Activated naive CD8-positive, alpha-beta T cell treated with anti-CD3 and anti-CD28 coated beads for 36 hours (primary cell): ENCODE measurements around the gene ZNF221. TPM values are rescaled to one million over a fixed set of nuclear protein-coding genes. Genes with fewer than 3 reads are reported as not detected.

ENCODE experiments used
- DNase-seq: peaks from one replicate; pipeline ENCODE4 v3.0.0; 2021
- H3K27ac Mint-ChIP-seq: one replicate; pipeline ENCODE4 v1.8.0; 2022; ENCODE audit warnings: mild to moderate bottlenecking, moderate library complexity, mixed read lengths
- H3K27me3 Mint-ChIP-seq: one replicate; pipeline ENCODE4 v1.8.0; 2022; ENCODE audit warnings: mild to moderate bottlenecking, mixed read lengths
- H3K36me3 Mint-ChIP-seq: one replicate; pipeline ENCODE4 v1.8.0; 2021; ENCODE audit warnings: mild to moderate bottlenecking, mixed read lengths
- H3K4me1 Mint-ChIP-seq: one replicate; pipeline ENCODE4 v1.8.0; 2021; ENCODE audit warnings: mixed read lengths
- H3K4me3 Mint-ChIP-seq: one replicate; pipeline ENCODE4 v1.8.0; 2022; ENCODE audit warnings: mild to moderate bottlenecking, moderate library complexity, mixed read lengths
- H3K9me3 Mint-ChIP-seq: one replicate; pipeline ENCODE4 v1.8.0; 2022; ENCODE audit warnings: mixed read lengths
- total RNA-seq, 2 experiments: library from RNA; stranded (reverse); gene quantifications; one replicate each; pipeline ENCODE4 v1.2.3, GENCODE V29; 2021

The ZNF221 gene
- 1 to 10 TPM; 1.2 to 1.6 TPM for total RNA-seq

GRCh38 chr19:43950834-43951645 is at the start of gene ZNF221:
TSS of gene ZNF221 (plus strand) at chr19:43951228. CDS start at chr19:43962727, 11,499 bp downstream.
- peak within 1 kb of the TSS; percentile 97 for H3K4me3 Mint-ChIP-seq
- H3K27me3 Mint-ChIP-seq: peaks cover 4% of the 10 kb centered on the region
- peaks cover 9% of the 10 kb centered on the region for H3K4me1 Mint-ChIP-seq
- peaks cover 39% of the 10 kb centered on the region for H3K9me3 Mint-ChIP-seq
- H3K27ac Mint-ChIP-seq: peak within 1 kb of the TSS; percentile 85
- H3K36me3 Mint-ChIP-seq: peaks cover 30% of the 10 kb centered on the region
- DNase-seq: peak; percentile 78

DNA sequence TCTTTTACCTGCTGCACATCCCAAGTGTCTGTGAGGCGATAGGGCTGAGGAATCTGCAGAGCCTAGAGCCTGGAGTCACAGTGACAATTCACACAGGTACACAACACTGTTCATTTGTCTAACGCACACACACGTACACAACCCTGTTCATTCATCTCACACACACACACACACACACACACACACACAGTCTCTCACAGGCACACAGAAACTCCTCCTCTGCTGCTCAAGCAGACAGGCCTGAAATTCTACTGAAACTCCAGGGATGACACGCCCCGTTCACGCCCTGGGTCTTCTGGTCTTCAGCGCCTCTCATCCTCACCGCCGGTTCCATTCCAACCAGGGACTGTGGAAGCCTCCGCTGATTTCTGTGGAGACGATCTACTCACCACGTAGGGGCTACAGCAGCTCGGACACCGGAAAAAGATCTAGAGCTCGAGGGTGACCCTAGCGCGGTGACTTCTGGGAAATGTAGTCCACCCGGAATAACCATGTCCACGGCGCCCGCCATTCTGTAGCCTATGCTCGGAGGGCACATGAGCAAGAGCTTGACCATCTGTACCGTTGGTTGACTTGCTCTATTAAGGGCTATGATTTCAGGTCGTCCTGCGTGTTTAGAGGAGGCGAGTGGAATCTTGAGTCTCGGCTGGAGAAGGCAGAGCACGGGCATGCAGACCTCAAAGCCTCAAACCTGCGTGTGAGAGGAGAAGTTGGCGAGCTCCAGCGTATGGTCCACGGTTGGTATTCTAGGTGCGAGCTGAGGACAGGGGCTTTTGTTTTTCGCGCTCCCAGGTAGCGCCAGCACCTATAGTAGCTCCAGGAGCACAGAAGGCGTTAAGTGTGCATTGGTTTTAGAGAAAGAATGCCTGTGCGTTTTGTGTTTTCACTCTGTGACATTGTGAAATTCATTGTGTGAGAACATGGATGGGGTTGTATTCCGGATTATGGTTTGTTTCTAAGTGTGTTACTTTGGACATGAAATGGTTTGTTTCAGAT is 49.3 kb upstream of the ZNF221 start:
- peaks cover 11% of the 10 kb centered on the region for H3K4me1 Mint-ChIP-seq
- peak overlapping the region; percentile 81 for H3K27ac Mint-ChIP-seq
- peaks cover 70% of the 10 kb centered on the region for H3K9me3 Mint-ChIP-seq
- H3K36me3 Mint-ChIP-seq: peaks cover 76% of the 10 kb centered on the region
- no peaks in the 10 kb centered on the region for H3K27me3 Mint-ChIP-seq
- peak; percentile 65 for DNase-seq
- peak overlapping the region; percentile 89 for H3K4me3 Mint-ChIP-seq

- H3K27me3 Mint-ChIP-seq: no peaks in the 10 kb centered on the region
- H3K27ac Mint-ChIP-seq: peak overlapping the region; percentile 81
- peak overlapping the region; percentile 89 for H3K4me3 Mint-ChIP-seq
- H3K9me3 Mint-ChIP-seq: peaks cover 73% of the 10 kb centered on the region
- no peak for DNase-seq
- peaks cover 11% of the 10 kb centered on the region for H3K4me1 Mint-ChIP-seq
- H3K36me3 Mint-ChIP-seq: peaks cover 74% of the 10 kb centered on the region
Measured at GRCh38 chr19:43902399-43902798, 48.6 kb upstream of the ZNF221 start.

GRCh38 chr19:43905897-43906296 is 45.1 kb upstream of the ZNF221 start:
- no peak overlapping the region for H3K4me3 Mint-ChIP-seq

GRCh38 chr19:43906774-43907173 is 44.3 kb upstream of the ZNF221 start:
- H3K36me3 Mint-ChIP-seq: peaks cover 59% of the 10 kb centered on the region
- H3K27ac Mint-ChIP-seq: no peak overlapping the region
- H3K4me1 Mint-ChIP-seq: peaks cover 7% of the 10 kb centered on the region
- DNase-seq: no peak
- no peak overlapping the region for H3K4me3 Mint-ChIP-seq
- H3K27me3 Mint-ChIP-seq: no peaks in the 10 kb centered on the region
- H3K9me3 Mint-ChIP-seq: peaks cover 71% of the 10 kb centered on the region

More at GRCh38 chr19:43905897-43906296, 45.1 kb upstream of the ZNF221 start:
- DNase-seq: no peak
- Mint-ChIP-seq H3K9me3 (peaks cover 72% of the 10 kb centered on the region), H3K4me1 (peaks cover 11% of the 10 kb centered on the region), H3K27ac (no peak overlapping the region), H3K36me3 (peaks cover 61% of the 10 kb centered on the region), H3K27me3 (no peaks in the 10 kb centered on the region)

GRCh38 chr19:43908659-43909058 is 42.4 kb upstream of the ZNF221 start:
- no peak for DNase-seq
- peaks cover 72% of the 10 kb centered on the region for H3K9me3 Mint-ChIP-seq
- H3K27me3 Mint-ChIP-seq: no peaks in the 10 kb centered on the region
- H3K27ac Mint-ChIP-seq: no peak overlapping the region
- H3K36me3 Mint-ChIP-seq: peaks cover 62% of the 10 kb centered on the region
- no peak overlapping the region for H3K4me3 Mint-ChIP-seq
- H3K4me1 Mint-ChIP-seq: no peaks in the 10 kb centered on the region

- no peak overlapping the region for H3K4me3 Mint-ChIP-seq
- no peaks in the 10 kb centered on the region for H3K27me3 Mint-ChIP-seq
- H3K4me1 Mint-ChIP-seq: no peaks in the 10 kb centered on the region
- H3K27ac Mint-ChIP-seq: no peak overlapping the region
- peaks cover 70% of the 10 kb centered on the region for H3K36me3 Mint-ChIP-seq
- DNase-seq: no peak
- H3K9me3 Mint-ChIP-seq: peaks cover 77% of the 10 kb centered on the region
Measured at GRCh38 chr19:43910884-43911283, 40.1 kb upstream of the ZNF221 start.

- Mint-ChIP-seq H3K27ac (no peak overlapping the region), H3K4me3 (no peak overlapping the region), H3K9me3 (peaks cover 66% of the 10 kb centered on the region), H3K36me3 (peaks cover 82% of the 10 kb centered on the region), H3K4me1 (no peaks in the 10 kb centered on the region), H3K27me3 (no peaks in the 10 kb centered on the region)
- no peak for DNase-seq
Measured at GRCh38 chr19:43913383-43913782, 37.6 kb upstream of the ZNF221 start.

DNA sequence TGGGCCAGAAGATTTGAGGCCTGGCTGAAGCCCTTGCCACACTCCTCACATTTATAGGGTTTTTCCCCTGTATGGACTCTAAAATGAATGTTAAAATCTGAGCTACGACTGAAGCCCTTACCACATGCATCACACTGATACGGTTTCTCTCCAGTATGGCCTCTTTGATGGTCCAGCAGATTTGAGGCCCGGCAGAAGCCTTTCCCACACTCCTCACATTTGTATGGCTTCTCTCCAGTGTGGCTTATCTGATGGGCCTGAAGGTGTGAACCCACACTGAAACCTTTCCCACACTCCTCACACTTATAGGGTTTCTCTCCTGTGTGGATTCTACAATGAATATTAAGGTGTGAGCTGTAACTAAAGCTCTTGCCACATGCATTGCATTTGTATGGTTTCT is 37.0 kb upstream of the ZNF221 start:
- no peak for DNase-seq
- H3K4me3 Mint-ChIP-seq: no peak overlapping the region
- no peak overlapping the region for H3K27ac Mint-ChIP-seq
- no peaks in the 10 kb centered on the region for H3K4me1 Mint-ChIP-seq
- peaks cover 66% of the 10 kb centered on the region for H3K9me3 Mint-ChIP-seq
- H3K36me3 Mint-ChIP-seq: peaks cover 85% of the 10 kb centered on the region
- no peaks in the 10 kb centered on the region for H3K27me3 Mint-ChIP-seq

DNA sequence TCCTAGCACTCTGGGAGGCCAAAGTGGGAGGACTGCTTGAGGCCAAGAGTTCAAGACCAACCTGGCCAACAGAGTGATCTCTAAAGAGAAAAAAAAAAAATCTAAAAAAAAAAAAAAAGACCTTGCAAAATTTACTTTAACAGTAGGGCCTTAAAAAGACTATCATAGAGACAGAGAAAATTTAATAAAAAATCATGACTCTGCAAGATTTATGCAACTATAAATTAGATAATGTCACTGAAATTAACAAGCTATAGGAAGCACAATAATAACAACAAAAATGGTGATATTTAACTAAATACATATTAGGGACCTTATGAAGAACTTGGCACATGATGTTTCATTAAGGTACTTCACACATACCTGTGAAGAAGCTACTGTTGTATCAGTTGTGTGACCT is 27.2 kb upstream of the ZNF221 start:
- Mint-ChIP-seq H3K36me3 (peaks cover 97% of the 10 kb centered on the region), H3K9me3 (peaks cover 36% of the 10 kb centered on the region), H3K27me3 (no peaks in the 10 kb centered on the region), H3K4me3 (no peak overlapping the region), H3K27ac (no peak overlapping the region), H3K4me1 (no peaks in the 10 kb centered on the region)
- DNase-seq: no peak

- Mint-ChIP-seq H3K4me3 (no peak overlapping the region), H3K36me3 (peaks cover 88% of the 10 kb centered on the region), H3K4me1 (peaks cover 7% of the 10 kb centered on the region), H3K9me3 (peaks cover 15% of the 10 kb centered on the region), H3K27me3 (no peaks in the 10 kb centered on the region), H3K27ac (no peak overlapping the region)
- no peak for DNase-seq
Measured at GRCh38 chr19:43928820-43929219, 22.2 kb upstream of the ZNF221 start.

- peaks cover 4% of the 10 kb centered on the region for H3K9me3 Mint-ChIP-seq
- H3K27ac Mint-ChIP-seq: peak overlapping the region; percentile 92
- DNase-seq: no peak
- peaks cover 19% of the 10 kb centered on the region for H3K4me1 Mint-ChIP-seq
- peak overlapping the region; percentile 93 for H3K4me3 Mint-ChIP-seq
- peaks cover 38% of the 10 kb centered on the region for H3K36me3 Mint-ChIP-seq
- no peaks in the 10 kb centered on the region for H3K27me3 Mint-ChIP-seq
Measured at GRCh38 chr19:43934055-43934984, 16.7 kb upstream of the ZNF221 start.

GRCh38 chr19:43934985-43935708 is 15.9 kb upstream of the ZNF221 start, which contains the start of gene ZNF45:
TSS of gene ZNF45 (minus strand) at chr19:43935282. CDS start at chr19:43922185, 13,097 bp downstream.
- Mint-ChIP-seq H3K27ac (peak within 1 kb of the TSS; percentile 92), H3K4me3 (peak within 1 kb of the TSS; percentile 93), H3K9me3 (peaks cover 8% of the 10 kb centered on the region), H3K27me3 (no peaks in the 10 kb centered on the region), H3K4me1 (peaks cover 19% of the 10 kb centered on the region), H3K36me3 (peaks cover 33% of the 10 kb centered on the region)
- DNase-seq: peak; percentile 86

DNA sequence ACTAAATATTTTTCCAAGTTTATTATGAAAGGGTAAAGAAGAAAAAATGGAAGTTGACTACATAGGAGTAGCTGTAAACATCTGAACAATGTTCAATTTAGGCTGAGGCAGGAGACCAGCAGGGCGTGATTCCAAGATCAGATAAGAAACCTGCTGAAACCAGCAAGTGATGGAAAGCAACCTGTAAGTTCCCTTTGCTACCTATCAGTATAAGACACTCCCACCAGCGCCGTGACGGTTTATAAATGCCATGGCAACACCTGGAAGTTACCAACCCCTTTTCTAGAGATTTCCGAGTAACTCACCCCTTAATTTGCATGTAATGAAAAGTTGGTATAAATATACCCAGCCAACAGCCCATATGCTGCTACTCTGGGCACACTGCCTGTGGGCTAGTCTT is 14.8 kb upstream of the ZNF221 start:
- DNase-seq: no peak
- H3K36me3 Mint-ChIP-seq: peaks cover 24% of the 10 kb centered on the region
- H3K4me1 Mint-ChIP-seq: peaks cover 19% of the 10 kb centered on the region
- no peak overlapping the region for H3K27ac Mint-ChIP-seq
- no peaks in the 10 kb centered on the region for H3K27me3 Mint-ChIP-seq
- no peak overlapping the region for H3K4me3 Mint-ChIP-seq
- H3K9me3 Mint-ChIP-seq: peaks cover 10% of the 10 kb centered on the region
